HG02798 (cell line): Measurements from ENCODE around the gene FOXL3.
"Not testable (repeated sequence)": the region's sequence is repeated elsewhere in the genome, so short reads cannot be mapped to it uniquely, and the experiment has no call there.

Experiments
- ATAC-seq: cut with Tn5 transposase; IDR thresholded peaks from one replicate; pipeline ENCODE4 v1.9.1; 2021; ENCODE audit warnings: mild to moderate bottlenecking; ENCODE audit not compliant: unreplicated experiment, poor library complexity

The FOXL3 gene

DNA sequence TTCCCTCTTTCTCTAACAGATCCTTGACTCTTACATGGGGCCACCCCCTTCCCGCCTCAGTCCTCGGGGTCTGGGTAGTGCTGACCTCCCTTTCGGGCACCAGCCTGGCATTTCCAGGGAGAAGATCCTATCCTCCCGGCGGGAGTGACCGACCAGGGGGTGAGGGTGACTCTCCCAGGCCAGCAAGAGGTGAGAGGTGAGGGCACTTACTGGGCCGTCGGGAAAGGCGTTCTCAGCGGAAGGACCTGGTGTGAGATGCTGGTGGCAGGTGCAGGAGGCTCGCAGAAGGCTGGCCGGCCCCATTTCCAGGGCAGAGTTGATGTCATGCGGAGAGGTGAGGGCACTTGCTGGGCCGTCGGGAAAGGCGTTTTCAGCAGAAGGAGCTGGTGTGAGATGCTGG lies 4.2 kb upstream of the FOXL3 start:
- ATAC-seq, result no peak

- ATAC-seq, result no peak
Measured at GRCh38 chr7:286266-286665, 3.7 kb upstream of the FOXL3 start.

DNA sequence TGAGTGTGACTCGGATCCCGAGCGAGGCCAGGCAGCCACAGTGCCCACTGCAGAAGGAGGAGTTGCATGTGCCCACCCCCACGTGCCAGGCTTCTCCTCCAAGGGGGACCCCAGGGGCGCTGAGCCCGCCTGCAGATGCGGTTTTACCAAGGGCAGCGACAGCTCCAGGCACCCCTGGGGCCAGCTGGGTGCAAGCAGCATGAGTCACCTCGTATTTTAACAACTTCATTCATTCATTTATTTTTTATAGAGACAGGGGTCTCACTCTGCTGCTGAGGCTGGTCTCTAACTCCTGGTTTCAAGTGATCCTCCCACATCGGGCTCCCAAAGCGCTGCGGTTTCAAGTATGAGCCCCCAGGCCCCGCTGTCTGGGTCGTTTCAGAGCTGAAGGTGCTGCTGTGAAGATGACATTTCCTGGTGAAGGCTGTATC lies 1.3 kb upstream of the FOXL3 start:
- no peak for ATAC-seq

DNA sequence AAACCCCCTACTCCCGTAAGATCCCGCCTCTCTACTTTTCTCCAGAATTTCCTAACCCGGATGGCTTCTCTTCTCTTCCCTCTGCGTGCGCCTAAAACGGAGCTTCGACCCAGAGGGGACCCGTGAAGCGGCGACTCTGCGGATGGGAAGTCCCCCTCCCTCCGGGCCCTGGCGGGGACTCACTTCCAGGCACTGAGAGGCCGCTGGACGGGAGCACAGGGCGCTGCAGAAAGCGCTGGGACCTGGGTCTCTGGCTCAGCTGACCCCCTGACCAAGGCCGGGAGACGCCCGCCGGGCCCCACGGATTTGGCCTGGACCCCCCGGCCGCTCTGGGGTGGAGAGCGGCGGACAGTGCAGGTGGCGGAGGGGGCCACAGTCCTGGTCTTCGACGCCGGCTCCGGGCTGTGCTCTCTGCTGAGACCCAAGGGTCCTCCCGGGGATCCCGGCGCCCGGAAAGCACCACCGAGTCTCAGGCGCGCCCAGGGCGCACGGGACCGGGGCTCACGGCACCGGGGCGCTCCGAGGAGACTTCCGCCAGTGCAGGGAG lies 688 bp upstream of the FOXL3 start:
- ATAC-seq, result no peak

DNA sequence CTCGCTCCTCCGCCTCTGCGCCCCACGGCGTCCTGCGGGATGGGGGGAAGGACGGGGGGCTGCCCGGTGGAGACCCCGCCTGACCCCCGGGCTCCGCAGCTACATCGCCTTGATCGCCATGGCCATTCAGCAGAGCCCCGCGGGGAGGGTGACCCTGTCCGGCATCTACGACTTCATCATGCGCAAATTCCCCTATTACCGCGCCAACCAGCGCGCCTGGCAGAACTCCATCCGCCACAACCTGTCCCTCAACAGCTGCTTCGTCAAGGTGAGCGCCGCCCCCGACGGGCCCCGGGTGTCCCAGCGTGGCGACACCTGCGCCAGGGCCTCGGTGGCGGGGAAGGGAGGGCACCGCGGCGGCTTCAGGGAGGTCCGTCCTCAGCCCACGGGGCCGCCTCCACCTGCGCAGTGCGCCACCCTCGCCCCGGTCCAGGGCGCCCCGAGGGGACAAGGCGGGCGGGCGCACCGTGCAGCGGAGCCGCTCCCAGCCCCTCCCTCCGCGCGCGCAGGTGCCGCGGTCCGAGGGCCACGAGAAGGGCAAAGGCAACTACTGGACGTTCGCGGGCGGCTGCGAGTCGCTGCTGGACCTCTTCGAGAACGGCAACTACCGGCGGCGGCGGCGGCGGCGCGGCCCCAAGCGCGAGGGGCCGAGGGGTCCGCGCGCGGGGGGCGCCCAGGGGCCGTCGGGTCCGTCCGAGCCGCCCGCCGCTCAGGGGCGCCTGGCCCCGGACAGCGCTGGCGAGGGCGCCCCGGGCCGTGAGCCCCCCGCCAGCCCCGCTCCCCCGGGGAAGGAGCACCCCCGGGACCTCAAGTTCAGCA lies 793 bp downstream of the FOXL3 start:
- ATAC-seq, result no peak

DNA sequence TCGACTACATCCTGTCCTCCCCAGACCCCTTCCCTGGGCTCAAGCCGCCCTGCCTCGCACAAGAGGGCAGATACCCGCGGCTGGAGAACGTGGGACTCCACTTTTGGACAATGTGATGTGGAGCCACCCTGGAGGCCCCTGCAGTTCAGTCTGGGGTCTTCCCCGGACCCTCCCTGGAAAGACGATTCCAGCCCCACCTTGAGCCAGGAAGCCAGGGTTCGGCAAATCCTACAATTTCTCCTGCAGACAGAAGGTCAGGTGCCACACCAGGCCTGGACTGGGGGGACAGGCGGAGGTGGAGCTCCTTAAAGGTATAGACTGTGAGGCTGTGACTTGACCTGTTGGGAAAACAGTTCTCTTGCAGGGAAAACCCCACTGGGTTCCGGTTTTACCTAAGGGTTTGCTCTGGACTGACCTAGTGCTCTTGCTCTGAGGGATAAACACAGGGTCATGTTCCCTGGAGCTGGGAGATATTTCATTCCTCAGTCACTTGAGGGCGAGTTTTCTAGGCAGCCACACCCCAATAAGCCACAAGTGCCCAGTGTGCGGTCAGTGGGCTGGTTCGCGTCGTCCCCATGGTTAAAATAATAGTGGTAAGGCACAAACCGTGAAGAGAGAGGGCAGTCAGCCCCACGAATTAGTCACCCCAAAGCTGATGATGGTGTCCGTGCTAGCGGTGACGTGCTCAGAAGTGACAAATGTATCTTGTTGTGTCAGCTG lies 1.6 kb downstream of the FOXL3 start:
- ATAC-seq, result no peak

DNA sequence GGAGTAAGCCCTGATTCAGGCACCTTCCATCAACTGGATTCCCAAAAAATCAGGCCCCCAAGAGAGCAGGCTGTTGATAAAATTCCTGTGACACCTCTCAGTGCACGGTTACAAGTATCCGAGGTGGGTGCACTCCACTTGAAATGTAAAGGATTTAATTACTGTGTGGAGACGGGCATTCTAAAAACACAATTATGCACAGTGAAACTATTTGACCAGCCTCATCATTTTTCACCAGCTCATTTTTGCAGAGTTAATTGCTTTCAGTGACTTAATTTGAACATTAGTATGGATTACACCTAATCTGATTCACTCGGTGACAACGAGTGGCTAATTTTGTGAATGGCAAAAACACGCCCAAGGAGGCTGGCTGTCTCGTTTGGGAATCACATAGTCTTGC lies 2.3 kb downstream of the FOXL3 start:
- ATAC-seq, result no peak

GRCh38 chr7:292826-293225 lies 2.9 kb downstream of the FOXL3 start:
- ATAC-seq, result no peak

DNA sequence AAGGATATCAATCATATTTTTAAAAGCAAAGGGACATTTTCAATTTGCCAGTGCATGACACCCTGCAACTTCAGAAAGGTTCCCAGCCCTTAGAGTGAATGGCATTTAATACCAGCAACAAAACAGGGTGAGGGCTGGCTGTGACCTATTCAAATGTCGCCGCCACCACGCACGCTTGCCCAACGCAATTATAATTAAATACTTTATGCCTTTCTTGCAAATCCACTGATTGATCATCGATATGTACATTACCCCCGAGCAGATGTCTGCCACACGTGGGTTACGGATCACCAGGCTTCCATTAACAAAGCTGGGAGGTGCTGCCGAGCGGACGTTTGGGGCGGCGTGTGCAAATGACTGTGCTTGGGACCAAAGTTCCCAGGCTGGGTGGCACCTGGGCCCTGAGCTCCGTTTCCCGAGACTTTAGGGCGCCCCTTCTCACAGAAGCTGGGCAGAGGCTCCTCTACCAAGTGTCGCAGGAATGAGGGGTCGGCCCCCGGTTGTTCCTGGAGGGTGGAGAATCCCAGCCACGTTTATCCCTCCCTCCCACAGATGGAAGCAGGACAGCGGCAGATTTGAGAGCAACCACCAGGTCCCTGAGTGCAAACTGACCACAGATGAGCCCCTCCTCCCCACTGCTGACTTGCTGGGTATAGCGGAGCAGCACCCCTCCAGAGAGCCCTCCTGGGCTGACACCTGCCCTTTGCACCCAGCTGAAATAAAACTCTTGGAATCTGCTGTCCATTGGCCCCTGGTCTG lies 3.9 kb downstream of the FOXL3 start:
- no peak for ATAC-seq

DNA sequence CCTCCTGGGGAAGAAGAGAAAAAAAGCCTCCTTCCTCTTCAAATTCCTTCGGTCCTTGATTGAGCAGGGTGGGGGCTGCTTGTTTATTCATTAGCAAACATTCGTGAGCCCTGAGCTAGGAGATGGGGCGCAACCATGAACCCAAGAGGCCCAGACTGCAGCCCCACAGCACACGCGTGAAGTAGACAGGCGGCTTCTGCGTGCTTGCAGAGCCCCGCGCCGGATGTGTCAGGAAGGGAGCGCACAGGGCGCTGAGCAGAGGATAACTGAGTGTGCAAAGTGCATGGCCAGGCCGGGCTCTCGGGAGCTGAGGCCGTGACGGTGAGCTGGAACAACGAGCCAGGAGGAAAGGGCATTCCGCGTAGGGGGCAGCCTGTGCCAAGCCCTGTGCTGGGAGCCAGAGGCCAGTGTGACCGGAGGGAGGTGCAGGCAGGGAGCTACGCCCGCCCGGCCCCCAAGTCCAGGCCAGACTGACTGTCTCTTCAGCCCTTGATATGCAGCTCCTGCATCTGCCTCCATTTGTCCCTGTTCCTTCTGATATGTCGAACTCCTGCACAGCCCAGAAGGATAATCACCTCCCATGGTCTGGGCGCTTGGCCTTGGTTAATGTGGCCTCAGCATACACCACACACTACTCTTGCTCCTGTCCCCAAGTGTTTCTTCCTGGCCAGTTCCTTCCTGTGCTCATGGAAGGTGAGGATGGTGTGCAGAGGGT lies 4.6 kb downstream of the FOXL3 start:
- no peak for ATAC-seq

GRCh38 chr7:295155-296154 lies 5.5 kb downstream of the FOXL3 start:
- ATAC-seq, result no peak

GRCh38 chr7:296373-296945 lies 6.5 kb downstream of the FOXL3 start:
- ATAC-seq, result no peak

DNA sequence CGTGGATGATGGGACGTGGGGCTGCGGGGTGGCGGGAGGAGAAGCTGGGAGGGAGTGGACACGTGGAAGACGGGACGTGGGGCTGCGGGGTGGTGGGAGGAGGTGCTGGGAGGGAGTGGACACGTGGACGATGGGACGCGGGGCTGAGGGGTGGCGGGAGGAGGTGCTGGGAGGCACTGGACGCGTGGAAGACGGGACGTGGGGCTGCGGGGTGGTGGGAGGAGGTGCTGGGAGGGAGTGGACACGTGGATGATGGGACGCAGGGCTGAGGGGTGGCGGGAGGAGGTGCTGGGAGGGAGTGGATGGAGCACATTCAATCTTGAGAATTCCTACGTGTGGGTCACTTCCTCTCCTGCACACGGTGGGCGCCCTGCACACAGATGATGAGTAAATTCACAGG lies 7.2 kb downstream of the FOXL3 start:
- not testable (repeated sequence) for ATAC-seq

DNA sequence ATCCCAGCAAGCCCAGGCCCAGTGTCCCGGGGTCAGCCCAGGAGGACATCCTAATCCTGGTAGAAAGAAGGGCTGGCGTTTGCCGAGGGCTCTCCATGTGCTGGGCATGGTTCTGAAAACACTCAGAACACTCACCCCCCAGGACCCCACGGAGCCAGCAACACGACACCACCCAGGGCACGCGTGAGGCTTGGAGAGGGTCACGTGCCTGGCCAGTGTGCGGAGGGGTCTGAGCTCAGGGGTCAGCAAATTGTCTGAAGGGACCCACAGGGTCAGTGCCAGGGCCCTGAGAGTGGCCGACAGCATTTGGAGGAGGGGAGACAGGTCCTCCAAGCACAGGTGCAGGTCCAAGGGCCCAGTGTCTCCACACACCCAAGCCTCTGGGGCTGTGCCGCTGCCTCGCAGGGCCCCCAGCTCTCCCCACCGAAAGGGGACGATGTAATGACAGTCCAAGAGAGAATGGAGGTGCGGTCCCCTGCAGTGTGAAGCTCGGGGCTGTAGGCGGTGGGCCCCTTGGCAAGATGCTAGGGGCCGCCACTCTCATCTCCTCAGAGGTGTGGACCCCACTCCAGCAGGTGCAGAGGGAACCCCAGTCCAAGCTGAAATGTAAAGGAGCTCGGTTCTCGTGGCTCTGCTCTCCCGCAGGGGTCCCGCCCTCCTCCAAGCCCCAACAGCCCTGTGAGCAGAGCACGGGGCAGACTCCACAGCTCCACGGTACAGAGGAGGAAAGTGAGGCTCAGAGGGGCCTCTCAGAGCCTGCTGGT lies 7.8 kb downstream of the FOXL3 start:
- no peak for ATAC-seq

DNA sequence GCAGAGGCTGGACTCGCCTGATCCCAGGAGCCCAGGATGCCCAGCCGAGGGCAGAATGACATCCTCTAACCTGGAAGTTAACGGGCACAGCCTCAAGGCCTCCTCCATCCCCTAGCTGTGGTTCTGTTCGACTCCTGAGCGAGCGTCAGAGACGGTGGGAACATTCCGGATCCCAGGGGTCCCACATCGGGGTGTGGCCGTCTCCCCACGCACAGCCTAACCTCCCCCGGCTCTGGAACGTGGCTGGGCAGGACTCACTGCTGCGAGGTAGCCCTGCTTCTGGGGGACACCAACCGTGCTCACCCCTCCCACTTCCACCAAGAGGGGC lies 8.4 kb downstream of the FOXL3 start:
- ATAC-seq, result no peak

GRCh38 chr7:298743-299142 lies 8.8 kb downstream of the FOXL3 start:
- ATAC-seq, result no peak

- no peak for ATAC-seq
Measured at GRCh38 chr7:299169-299568, 9.2 kb downstream of the FOXL3 start.

GRCh38 chr7:299628-300027 lies 9.7 kb downstream of the FOXL3 start:
- no peak for ATAC-seq
